GM19193 (cell line): ENCODE results near the gene LRFN4.

Source experiments
- POLR2A ChIP-seq: IDR thresholded peaks from 4 replicates; pipeline ENCODE4 v1.6.1; 2011; ENCODE audit not compliant: insufficient read depth, insufficient read length; ENCODE audit errors: extremely low read depth

The LRFN4 gene

DNA sequence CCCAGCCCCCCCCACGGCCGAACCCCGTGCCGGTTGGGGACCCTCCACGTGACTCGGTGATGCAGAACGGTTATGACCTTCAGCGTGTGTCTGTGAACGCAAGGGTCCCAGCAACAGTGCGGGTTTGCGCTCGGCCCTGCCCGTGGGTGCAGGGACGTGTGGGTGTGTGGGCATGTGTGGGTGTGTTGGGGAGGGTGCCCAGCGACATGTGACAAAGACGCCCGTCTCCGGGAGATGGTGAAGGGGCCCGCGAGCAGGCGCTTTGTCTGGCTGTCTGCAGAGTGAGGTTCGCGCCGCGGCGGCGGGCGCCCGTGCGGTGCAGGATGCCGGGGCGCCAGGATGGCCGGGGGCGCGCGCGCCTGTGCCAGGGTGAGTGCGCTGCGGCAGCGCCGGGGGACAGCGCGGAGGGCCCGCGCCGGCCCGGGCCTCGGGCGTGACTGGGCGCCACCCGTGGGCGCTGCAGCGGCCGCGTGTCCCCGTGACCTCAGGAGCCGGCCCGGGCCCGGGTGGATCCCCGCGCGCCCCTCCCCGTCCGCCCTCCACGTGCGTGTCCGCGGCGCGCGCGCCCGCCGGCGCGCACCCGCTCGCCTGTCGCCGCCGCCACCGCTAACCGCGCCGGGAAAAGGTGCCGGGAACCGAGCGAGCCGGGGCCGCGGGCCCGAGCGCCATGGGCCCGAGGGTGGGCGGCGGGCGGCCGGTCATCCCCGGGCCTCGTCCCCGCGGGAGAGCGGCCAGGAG lies at the start of gene LRFN4:
LRFN4 (plus strand) TSS at position 569 of the 738 bp plus-strand sequence. CDS start 681 bp downstream, outside the sequence.
- TF ChIP-seq POLR2A, result no peak

DNA sequence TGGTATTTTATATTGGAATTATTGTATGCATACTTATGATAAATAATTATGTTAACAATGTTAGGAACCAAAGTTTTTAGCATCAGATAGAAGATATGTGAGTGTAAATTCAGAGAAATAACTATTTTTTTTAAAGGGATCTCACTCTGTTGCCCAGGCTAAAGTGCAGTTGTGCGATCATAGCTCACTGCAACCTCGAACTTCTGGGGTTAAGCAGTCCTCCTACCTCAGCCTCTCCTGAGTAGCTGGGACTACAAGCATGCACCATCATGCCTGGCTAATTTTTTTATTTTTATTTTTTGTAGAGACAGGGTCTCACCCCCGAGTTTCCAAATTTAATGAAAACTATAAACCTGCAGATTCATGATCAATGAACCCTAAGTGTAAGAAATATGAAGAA lies 47.3 kb upstream of the LRFN4 start:
- TF ChIP-seq POLR2A, result no peak

DNA sequence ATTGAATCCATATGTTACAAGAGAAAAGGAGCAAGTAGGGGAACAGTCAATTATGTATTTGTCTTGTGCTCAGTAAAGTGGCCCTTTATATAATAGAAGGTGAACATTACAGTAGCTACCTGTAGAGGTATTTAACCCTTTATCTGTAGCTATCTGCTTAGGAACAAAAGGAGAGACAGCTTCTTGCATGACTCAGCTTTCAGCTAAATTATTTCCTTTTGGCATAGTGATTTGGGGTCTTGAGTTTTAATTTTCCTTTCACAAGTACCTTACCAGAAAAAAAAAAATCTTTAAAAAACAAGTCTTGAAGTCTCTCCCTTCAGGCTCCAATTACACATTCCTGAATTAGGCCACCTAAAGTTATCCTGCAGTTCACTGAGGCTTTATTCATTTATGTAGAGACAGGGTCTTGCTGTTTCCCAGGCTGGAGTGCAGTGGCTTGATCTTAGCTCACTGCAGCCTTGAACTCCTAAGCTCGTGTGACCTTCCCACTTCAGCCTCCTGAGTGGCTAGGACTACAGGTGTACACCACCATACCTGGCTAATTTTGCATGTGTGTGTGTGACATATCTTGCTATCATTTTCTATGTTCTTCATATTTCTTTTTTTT lies 46.2 kb upstream of the LRFN4 start:
- no peak for TF ChIP-seq POLR2A

DNA sequence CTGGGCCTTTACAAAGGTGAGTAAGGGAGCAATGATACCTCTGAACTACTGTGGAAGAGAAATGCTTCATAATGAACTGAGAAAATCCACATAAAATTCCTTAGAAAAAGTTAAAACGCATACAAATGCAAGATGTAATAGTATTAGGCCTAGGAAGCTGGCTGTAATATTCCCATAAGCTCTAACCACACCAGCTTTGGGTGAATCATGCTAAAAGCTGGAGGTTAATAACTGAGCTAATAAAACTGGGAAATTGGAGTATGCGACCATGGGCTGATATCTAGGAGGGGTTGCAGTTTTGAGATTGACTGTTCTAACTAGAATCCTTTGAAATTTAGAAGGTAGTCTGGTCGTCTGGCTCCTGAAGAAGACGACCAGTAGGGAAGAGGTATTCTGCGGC lies 42.2 kb upstream of the LRFN4 start:
- TF ChIP-seq POLR2A, result no peak

DNA sequence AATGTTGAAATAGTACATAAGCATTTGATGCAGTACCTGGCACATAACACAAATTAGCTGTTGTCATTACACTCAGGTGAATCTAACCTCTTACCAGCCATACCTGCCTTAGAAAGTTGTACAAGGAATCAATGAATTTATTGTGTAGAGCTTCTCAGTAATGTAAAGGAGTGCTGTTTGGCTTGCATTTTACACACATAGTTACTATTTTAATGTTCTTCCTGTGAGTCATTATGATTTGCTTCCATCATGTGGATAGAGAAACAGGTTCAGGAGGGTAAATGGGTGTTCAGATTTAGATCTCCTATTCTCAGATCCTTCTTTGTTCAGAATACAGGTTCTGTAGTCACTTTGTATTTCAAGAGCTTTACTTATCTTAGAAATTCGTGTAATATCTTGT lies 41.2 kb upstream of the LRFN4 start:
- TF ChIP-seq POLR2A, result no peak

DNA sequence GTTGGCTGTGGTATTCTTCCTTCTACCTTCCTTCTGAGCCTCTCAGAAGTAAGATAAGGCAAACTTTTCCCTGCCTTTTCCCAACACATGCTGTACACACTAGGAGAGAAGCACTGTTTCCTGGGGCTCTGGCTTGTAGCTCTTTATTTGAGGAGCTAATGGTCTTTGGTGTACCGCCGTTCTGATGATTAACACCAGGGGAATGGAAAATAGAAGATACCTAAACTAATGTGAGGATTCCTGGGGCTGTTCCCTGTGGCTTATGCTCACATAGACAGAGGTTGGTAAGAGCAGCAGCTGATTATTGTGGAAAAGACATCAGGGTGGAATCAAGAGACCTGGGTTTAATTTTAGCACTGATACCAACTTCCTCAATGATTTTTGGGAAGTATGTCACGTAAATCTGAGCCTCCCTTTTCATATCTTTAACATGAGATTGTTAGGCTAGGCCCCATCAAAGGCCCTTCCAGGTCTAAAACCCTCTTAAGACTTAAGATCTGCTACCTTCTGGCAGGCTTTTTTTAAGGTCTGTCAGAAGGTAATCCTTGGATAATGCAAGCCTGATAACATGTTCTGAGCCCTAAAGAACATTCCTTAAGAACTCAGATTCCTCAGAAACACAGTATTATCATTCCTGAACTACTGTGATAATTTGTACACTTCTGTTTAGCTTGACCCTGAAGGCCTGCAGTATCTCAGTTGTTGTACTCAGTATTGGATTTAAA lies 38.5 kb upstream of the LRFN4 start:
- no peak for TF ChIP-seq POLR2A

DNA sequence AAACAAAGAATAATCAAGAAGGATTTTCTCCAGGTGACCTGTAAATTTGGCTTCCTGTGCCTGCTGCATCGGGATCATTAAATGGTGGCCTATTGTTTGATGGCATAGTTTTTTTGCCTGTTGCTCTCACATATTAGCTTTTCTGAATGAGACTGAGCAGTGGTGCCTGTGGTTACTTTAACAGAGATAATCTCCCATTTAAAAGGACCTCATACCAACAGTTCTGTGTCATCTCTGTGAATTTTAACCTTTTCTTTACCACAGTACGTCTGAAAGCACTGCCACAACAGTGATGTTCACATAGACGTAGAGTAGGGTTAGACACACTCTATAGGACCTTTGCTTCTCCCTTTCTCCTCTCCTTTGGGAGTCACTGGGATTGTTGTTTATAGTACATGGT lies 36.5 kb upstream of the LRFN4 start:
- TF ChIP-seq POLR2A, result no peak

DNA sequence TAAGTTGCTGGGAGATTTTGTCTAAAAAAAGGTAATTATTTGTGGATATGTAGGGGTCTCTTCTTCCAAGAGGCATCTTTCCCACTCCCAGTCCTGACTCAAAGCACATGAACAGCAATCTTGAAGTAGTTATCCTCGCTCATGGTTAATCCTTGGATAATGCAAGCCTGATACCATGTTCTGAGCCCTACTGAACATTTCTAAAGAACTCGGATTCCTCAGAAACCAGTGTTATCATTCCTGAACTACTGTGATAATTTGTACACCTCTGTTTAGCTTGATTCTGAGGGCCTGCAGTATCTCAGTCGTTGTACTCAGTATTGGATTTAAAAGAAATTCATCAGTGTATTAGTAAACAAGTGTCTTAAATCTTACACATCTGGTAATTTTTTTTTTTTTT lies 36.0 kb upstream of the LRFN4 start:
- TF ChIP-seq POLR2A, result no peak

DNA sequence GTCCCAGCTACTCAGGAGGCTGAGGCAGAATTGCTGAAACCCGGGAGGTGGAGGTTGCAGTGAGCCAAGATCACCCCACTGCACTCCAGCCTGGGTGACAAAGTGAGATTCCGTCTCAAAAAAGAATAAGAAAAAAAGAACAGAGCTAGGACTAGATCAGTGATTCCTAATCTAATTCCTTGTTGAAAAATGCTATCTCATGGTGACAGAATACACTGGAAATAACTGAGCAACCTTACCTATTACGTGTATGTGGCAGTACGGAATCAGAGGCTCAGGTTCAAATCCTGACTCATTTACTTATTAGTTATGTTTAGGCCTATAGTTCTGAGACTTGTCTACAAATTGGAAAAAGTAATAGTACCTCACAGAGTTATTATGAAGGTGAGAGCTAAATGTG lies 33.2 kb upstream of the LRFN4 start:
- no peak for TF ChIP-seq POLR2A

DNA sequence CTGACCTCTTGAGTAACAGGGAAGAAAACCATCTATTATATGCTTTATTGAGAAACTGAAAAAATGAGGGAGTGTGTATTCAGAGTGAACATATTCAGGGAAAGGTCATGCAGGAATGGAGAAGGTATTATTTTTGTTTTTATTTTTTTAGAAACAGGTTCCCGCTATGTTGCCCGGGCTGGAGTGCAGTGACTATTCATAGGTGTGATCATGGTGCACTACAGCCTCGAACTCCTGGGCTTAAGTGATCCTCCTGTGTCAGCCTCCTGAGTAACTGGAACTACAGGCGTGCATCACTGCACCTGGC lies 22.4 kb upstream of the LRFN4 start:
- TF ChIP-seq POLR2A, result no peak

DNA sequence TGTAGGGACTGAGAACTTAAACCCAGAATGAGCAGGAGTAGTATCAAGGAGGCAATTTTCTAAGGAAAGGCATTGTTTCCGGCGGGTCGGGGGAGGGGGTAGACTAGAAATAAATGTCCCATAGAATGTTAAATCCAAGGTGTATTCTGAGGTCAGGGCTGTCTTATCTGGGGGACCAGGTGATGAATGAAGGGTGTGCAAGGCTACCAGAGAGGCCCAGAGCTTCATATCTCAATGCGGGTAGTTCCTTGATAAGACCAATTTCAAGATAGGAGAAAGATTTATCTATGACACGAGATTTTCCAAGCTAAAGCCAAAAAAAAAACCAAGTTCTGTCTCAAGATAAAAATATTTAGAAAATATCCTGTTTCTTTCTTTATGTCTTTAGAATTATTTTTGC lies 21.9 kb upstream of the LRFN4 start:
- no peak for TF ChIP-seq POLR2A

DNA sequence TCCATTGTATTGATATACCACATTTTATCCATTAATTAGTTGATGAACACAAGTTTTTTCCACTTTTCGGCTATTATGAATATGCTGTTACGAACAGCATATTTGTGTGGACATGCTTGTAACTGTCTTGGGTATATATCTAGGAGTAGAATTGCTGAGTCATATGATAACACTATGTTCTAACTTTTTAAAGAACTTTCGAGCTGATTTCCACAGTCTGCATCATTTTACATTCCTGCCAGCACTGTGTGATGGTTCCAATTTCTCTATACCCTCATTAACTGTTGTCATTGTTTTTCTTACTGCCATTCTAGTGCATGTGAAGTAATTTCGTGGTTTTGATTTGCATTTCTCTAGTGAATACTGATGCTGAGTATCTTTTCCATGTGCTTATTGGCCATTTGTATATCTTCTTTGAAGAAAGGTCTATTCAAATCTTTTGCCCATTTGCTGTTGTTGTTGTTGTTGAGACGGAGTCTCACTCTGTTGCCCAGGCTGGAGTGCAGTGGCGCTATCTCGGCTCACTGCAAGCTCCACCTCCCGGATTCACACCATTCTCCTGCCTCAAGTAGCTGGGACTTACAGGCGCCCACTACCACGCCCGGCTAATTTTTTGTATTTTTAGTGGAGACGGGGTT lies 21.0 kb upstream of the LRFN4 start:
- no peak for TF ChIP-seq POLR2A

DNA sequence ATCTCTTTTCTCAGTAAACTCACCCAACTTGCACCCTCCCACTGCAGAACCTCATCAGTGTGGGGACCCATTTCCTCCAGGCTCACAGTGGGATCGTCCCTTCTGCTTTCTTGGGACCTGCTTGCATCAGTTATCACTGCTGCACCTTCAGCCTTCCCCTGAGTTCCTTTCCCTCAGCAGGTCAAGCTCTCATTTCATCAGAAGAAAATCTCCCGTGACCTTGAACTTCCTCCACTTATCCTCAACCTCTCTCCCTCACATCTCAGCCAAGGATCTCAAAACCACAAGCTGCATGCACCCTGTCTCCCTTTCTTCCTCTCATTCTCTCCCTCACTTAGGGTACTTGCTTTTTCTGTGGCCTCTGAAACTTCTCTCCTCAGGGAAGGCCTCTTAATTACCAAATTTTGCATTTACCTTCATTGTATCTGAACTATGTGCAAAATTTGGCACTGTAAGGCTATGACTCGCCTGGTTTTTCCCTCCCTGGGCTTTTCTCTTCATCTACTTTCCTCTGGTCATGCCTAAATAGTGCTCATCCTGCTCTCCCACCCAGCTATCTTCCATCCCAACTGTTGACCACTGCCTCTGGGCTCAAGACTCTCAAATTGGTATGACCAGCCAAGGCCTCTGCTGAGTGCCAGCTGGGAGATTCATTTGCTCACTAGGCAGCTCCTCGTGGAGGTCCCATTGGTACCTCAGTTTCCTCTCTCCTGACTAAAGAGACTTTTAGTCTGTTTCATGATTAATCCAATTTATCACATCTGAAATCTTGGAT lies 16.4 kb upstream of the LRFN4 start:
- TF ChIP-seq POLR2A, result no peak

DNA sequence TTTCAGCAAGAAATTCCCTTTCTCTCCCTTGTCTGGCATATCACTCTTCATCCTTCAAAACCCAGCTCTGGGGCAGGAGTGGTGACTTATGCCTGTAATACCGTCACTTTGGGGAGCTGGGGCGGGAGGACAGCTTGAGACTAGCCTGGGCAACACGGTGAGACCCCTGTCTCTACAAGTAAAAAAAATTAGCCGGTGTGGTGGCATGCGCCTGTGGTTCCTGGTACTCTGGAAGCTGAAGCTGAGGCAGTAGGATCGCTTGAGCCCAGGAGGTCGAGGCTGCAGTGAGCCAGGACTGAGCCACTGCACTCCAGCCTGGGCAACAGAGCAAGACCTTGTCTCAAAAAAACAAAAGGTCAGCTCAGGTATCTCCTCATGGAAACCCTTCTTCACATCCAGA lies 15.0 kb upstream of the LRFN4 start:
- no peak for TF ChIP-seq POLR2A

DNA sequence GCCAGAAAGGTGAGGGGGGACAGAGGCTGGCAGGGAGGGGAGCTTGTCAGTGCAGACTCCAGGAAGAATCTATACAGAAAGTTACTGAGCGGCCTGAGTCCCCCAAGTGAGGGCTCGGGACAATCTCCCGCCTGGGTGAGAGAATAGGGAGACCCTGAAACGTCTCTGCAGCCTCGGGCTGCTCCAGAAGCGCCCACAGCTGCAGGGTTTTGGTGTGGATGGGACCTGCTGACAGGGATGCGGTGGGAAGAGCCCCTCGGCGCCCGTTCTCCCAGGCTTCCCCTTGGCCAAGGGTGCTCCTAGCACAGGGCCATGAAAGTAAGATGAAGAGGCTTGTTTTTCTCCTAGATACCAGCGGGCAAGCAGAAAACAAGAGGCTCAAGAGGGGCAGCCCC lies 14.4 kb upstream of the LRFN4 start:
- TF ChIP-seq POLR2A, result no peak
